ENCODE measurements around the gene FAT2.

GRCh38 chr5:151596828-151597539 lies 5.9 kb upstream of the FAT2 start:
- TF ChIP-seq POLR2A (IDR thresholded peaks at IDR 0.05) (no peak), CTCF (IDR thresholded peaks at IDR 0.05 in 4 of 5, conservative IDR thresholded peaks at IDR 0.05 in 1 of 5) (no peak)

All from gastrocnemius medialis (tissue), 4 donors.